Measurements from ENCODE around the gene AQP1. TPM values are rescaled to one million over a fixed set of nuclear protein-coding genes. Genes with fewer than 3 reads are reported as not detected.

The AQP1 gene
- total RNA-seq, 3 donors from 2014 or later (not counting 1 experiment from before 2014, with no cell fraction given) = 0.50 to 1.4 TPM; not detected in 1

GRCh38 chr7:30865076-30865475, 46.6 kb upstream of the AQP1 start:
- no peak overlapping the region for H3K27ac Mint-ChIP-seq
- 79% methylated on average over 4 of the region's 4 CpGs for WGBS (ENCODE audit: insufficient coverage)
- no peaks in the 10 kb centered on the region for H3K9me3 ChIP-seq (ENCODE audit: control insufficient read depth, insufficient read depth, low read length)
- no peak overlapping the region for H3K4me3 Mint-ChIP-seq
- H3K36me3 ChIP-seq (ENCODE audit: control insufficient read depth, insufficient read depth, low read length) = no peaks in the 10 kb centered on the region
- H3K27me3 ChIP-seq (ENCODE audit: control insufficient read depth, insufficient read depth, low read length) = no peaks in the 10 kb centered on the region
- no peak overlapping the region for H3K4me3 ChIP-seq (ENCODE audit: low read length)
- ATAC-seq (no peak), DNase-seq (no peak)
- no peak overlapping the region for H3K27ac ChIP-seq (ENCODE audit: low read length)
- H3K27me3 Mint-ChIP-seq (ENCODE audit: low read depth in 2 of 2) = no peaks in the 10 kb centered on the region
- H3K4me1 ChIP-seq (ENCODE audit: control insufficient read depth, insufficient read depth, low read length) = no peaks in the 10 kb centered on the region
- no peak for TF ChIP-seq CTCF (IDR thresholded peaks at IDR 0.05)
- no peaks in the 10 kb centered on the region for H3K4me1 Mint-ChIP-seq
- H3K9me3 Mint-ChIP-seq = no peaks in the 10 kb centered on the region
- H3K36me3 Mint-ChIP-seq = no peaks in the 10 kb centered on the region
- intact Hi-C loops (cut with micrococcal nuclease) = no loop called here

GRCh38 chr7:30865821-30866220, 45.8 kb upstream of the AQP1 start:
- no peak for DNase-seq

GRCh38 chr7:30866939-30867338, 44.7 kb upstream of the AQP1 start:
- no peak for TF ChIP-seq CTCF (IDR thresholded peaks at IDR 0.05)
- WGBS (ENCODE audit: insufficient coverage) = 98% methylated on average over 6 of the region's 7 CpGs
- Histone ChIP-seq H3K4me3 (ENCODE audit: low read length) (no peak overlapping the region), H3K4me1 (ENCODE audit: control insufficient read depth, insufficient read depth, low read length) (no peaks in the 10 kb centered on the region), H3K27me3 (ENCODE audit: control insufficient read depth, insufficient read depth, low read length) (no peaks in the 10 kb centered on the region), H3K36me3 (ENCODE audit: control insufficient read depth, insufficient read depth, low read length) (no peaks in the 10 kb centered on the region), H3K9me3 (ENCODE audit: control insufficient read depth, insufficient read depth, low read length) (no peaks in the 10 kb centered on the region), H3K27ac (ENCODE audit: low read length) (no peak overlapping the region)
- intact Hi-C loops (cut with micrococcal nuclease) = no loop called here
- H3K4me1 Mint-ChIP-seq = no peaks in the 10 kb centered on the region
- no peaks in the 10 kb centered on the region for H3K27me3 Mint-ChIP-seq (ENCODE audit: low read depth in 2 of 2)
- DNase-seq (no peak), ATAC-seq (no peak)
- no peak overlapping the region for H3K27ac Mint-ChIP-seq
- no peak overlapping the region for H3K4me3 Mint-ChIP-seq
- H3K9me3 Mint-ChIP-seq = no peaks in the 10 kb centered on the region
- no peaks in the 10 kb centered on the region for H3K36me3 Mint-ChIP-seq

More at GRCh38 chr7:30865821-30866220, 45.8 kb upstream of the AQP1 start:
- no peaks in the 10 kb centered on the region for H3K9me3 Mint-ChIP-seq
- H3K27ac ChIP-seq (ENCODE audit: low read length) = no peak overlapping the region
- H3K4me1 ChIP-seq (ENCODE audit: control insufficient read depth, insufficient read depth, low read length) = no peaks in the 10 kb centered on the region
- intact Hi-C loops (cut with micrococcal nuclease) = no loop called here
- no peaks in the 10 kb centered on the region for H3K4me1 Mint-ChIP-seq
- no peaks in the 10 kb centered on the region for H3K36me3 ChIP-seq (ENCODE audit: control insufficient read depth, insufficient read depth, low read length)
- ATAC-seq = no peak
- no peaks in the 10 kb centered on the region for H3K27me3 Mint-ChIP-seq (ENCODE audit: low read depth in 2 of 2)
- no peak overlapping the region for H3K4me3 ChIP-seq (ENCODE audit: low read length)
- 91% methylated on average over 3 of the region's 4 CpGs for WGBS (ENCODE audit: insufficient coverage)
- no peaks in the 10 kb centered on the region for H3K36me3 Mint-ChIP-seq
- no peak overlapping the region for H3K4me3 Mint-ChIP-seq
- H3K27me3 ChIP-seq (ENCODE audit: control insufficient read depth, insufficient read depth, low read length) = no peaks in the 10 kb centered on the region
- no peak for TF ChIP-seq CTCF (IDR thresholded peaks at IDR 0.05)
- H3K27ac Mint-ChIP-seq = no peak overlapping the region
- no peaks in the 10 kb centered on the region for H3K9me3 ChIP-seq (ENCODE audit: control insufficient read depth, insufficient read depth, low read length)

GRCh38 chr7:30867483-30867882, 44.2 kb upstream of the AQP1 start:
- H3K4me3 ChIP-seq (ENCODE audit: low read length) = no peak overlapping the region
- no peaks in the 10 kb centered on the region for H3K9me3 ChIP-seq (ENCODE audit: control insufficient read depth, insufficient read depth, low read length)
- intact Hi-C loops (cut with micrococcal nuclease) = no loop called here
- Mint-ChIP-seq H3K36me3 (no peaks in the 10 kb centered on the region), H3K27ac (no peak overlapping the region), H3K27me3 (ENCODE audit: low read depth in 2 of 2) (no peaks in the 10 kb centered on the region), H3K9me3 (no peaks in the 10 kb centered on the region), H3K4me1 (no peaks in the 10 kb centered on the region), H3K4me3 (no peak overlapping the region)
- no peak for TF ChIP-seq CTCF (IDR thresholded peaks at IDR 0.05)
- H3K4me1 ChIP-seq (ENCODE audit: control insufficient read depth, insufficient read depth, low read length) = no peaks in the 10 kb centered on the region
- no peak for DNase-seq
- no peaks in the 10 kb centered on the region for H3K36me3 ChIP-seq (ENCODE audit: control insufficient read depth, insufficient read depth, low read length)
- H3K27me3 ChIP-seq (ENCODE audit: control insufficient read depth, insufficient read depth, low read length) = no peaks in the 10 kb centered on the region
- no peak for ATAC-seq
- WGBS (ENCODE audit: insufficient coverage) = 92% methylated on average over 1 of the region's 1 CpG
- no peak overlapping the region for H3K27ac ChIP-seq (ENCODE audit: low read length)
